GM06990 (cell line): ENCODE measurements around the gene BAHCC1.

Source experiments
- DNase-seq: peaks from one replicate; pipeline ENCODE4 v3.0.0-alpha.2; 2011; ENCODE audit not compliant: insufficient read length; ENCODE audit errors: extremely low read depth
- H3K27me3 ChIP-seq: replicated peaks from 2 replicates; pipeline ENCODE4 v1.6.0; 2011; ENCODE audit warnings: low read length; ENCODE audit not compliant: control insufficient read depth, insufficient read depth
- H3K36me3 ChIP-seq: 2 replicates; pipeline ENCODE4 v1.5.1; 2011; ENCODE audit warnings: low read length; ENCODE audit not compliant: control insufficient read depth, insufficient read depth
- H3K4me3 ChIP-seq: replicated peaks from 2 replicates; pipeline ENCODE4 v1.5.1; 2011; ENCODE audit warnings: low read depth, mild to moderate bottlenecking, control low read depth, low read length
- TF ChIP-seq, protein P1 (sequence below): IDR thresholded peaks from 2 replicates; pipeline ENCODE4 v1.5.1; 2011; ENCODE audit warnings: low read length, control low read depth, mild to moderate bottlenecking, inconsistent platforms; ENCODE audit not compliant: insufficient read depth, poor library complexity, severe bottlenecking

BAHCC1 gene

DNA sequence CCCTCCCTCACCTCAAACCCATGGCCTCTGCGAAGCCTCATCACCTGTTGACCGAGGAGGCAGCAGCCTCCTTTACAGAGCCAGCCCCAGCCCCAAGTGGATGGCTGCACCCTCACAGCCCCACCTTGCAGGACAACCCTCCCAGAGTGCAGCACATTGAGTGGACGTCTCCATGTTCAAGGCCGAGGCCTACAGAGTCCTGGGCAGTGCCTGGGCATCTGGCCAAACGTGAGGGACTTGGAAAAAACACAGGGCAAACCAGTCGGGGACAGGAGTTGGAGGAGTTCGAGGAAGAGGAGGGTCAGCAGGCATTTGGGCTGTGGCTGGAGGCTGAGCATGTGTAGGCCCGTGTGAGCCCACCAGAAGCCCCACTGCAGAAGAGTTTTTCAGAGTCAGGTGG, 77.8 kb downstream of the BAHCC1 start:
- Histone ChIP-seq H3K4me3 (no peak overlapping the region), H3K27me3 (no peaks in the 10 kb centered on the region; the same call in 1 of the 2 replicates), H3K36me3 (no peaks in the 10 kb centered on the region)
- DNase-seq = no peak
- TF ChIP-seq, protein P1, sequence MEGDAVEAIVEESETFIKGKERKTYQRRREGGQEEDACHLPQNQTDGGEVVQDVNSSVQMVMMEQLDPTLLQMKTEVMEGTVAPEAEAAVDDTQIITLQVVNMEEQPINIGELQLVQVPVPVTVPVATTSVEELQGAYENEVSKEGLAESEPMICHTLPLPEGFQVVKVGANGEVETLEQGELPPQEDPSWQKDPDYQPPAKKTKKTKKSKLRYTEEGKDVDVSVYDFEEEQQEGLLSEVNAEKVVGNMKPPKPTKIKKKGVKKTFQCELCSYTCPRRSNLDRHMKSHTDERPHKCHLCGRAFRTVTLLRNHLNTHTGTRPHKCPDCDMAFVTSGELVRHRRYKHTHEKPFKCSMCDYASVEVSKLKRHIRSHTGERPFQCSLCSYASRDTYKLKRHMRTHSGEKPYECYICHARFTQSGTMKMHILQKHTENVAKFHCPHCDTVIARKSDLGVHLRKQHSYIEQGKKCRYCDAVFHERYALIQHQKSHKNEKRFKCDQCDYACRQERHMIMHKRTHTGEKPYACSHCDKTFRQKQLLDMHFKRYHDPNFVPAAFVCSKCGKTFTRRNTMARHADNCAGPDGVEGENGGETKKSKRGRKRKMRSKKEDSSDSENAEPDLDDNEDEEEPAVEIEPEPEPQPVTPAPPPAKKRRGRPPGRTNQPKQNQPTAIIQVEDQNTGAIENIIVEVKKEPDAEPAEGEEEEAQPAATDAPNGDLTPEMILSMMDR = no peak

DNA sequence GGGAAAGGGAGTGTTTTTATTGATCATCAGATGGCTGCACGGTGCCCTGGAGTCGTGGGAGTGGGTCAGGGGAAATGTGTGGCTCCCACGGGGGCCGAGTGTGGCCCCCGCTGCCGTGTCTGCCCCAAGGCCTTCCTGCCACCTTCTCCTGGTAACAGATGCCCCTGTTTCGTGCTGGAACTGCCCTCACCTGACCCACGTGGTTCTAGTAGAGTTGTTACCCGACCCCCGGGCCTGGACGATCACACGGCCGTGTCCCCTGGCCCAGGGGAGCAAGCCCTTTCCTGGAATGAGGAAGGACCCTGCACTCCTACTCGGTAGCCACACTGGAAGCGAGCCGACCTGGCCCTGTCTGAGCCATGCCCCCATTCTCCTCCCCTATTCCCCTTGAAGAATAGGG, 79.7 kb downstream of the BAHCC1 start:
- TF ChIP-seq, protein P1 = no peak
- Histone ChIP-seq H3K27me3 (no peaks in the 10 kb centered on the region; the same call in 1 of the 2 replicates), H3K36me3 (no peaks in the 10 kb centered on the region), H3K4me3 (no peak overlapping the region)
- no peak for DNase-seq

DNA sequence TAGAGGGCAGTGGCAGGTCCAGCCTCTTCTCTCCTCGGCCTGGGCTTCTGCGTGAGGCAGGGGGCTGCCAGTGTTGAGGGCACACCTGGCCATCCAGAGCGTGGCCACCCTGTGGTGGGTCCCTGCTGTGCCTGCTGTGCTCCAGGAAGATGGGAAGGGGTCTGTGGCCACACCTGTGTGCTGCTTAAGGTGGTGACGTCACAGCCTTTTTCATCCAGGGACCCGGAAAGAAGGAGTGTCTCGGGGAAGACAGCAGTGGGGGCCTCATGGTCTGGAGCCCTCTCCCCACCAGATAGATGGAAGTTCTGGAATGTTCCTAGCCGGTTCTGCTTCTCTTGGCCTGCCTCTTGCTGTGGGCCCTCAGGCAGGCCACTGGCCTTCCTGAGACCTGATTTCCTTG, 80.8 kb downstream of the BAHCC1 start:
- TF ChIP-seq, protein P1 = no peak
- DNase-seq = no peak
- Histone ChIP-seq H3K4me3 (no peak overlapping the region), H3K27me3 (no peaks in the 10 kb centered on the region; the same call in 1 of the 2 replicates), H3K36me3 (no peaks in the 10 kb centered on the region)

DNA sequence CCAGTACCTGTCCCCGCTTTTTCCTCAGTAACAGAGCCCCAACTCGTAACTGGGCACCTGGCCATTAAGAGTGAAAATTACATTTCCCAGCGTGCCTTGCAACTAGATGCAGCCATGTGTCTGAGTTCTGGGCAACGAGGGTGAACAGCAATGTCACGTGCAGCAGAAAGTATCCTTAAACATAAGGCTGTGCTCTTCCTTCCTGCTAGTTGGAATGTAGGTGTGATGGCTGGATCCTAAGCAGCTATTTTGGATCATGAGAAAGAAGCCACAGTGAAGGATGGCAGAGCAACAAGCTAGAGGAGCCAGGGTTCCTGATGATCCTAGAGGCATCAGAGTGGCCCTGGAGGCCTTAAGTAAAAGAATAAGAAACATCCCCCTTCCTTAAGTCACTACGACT, 81.4 kb downstream of the BAHCC1 start:
- Histone ChIP-seq H3K27me3 (no peaks in the 10 kb centered on the region; the same call in 1 of the 2 replicates), H3K4me3 (no peak overlapping the region), H3K36me3 (no peaks in the 10 kb centered on the region)
- TF ChIP-seq, protein P1 = no peak
- DNase-seq = no peak

DNA sequence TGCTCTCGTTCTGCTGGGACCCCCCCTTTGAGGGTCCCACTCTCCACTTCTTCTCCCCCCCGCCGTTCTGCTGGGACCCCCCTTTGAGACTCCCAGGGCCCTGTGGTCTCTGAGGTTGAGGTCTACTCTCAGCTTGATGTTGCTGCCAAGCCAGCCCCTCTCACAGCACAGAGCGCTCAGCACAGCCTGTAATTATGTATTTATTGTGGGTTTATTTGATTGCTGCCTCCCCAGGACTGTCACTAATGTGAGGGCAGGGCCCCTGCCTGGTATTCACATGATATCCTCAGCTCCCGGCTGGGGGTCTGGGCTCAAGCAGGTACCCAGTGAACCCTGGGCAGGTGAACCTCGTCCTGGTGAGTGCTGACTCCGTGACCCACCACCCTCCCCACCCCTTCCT, 81.9 kb downstream of the BAHCC1 start:
- no peak for DNase-seq
- no peaks in the 10 kb centered on the region for H3K36me3 ChIP-seq
- TF ChIP-seq, protein P1 = no peak
- no peaks in the 10 kb centered on the region; the same call in 1 of the 2 replicates for H3K27me3 ChIP-seq
- H3K4me3 ChIP-seq = no peak overlapping the region

DNA sequence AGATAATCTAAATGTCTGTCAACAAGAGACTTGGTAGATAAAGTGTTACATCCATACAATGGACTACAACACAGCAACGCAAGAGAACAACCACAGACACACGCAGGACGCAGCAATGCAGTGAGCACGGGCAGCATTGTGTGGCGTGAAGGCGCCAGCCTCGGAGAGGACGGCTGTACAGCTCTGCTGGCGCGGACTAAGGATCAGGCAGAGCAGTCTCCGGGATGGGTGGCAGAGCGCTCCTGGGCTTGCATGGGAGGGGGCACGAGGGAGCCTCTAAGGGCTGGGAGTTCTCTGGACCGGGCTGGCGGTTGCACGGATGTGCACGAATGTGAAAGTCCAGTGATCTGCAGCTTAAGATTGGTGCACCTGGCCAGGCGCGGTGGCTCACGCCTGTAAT, 82.9 kb downstream of the BAHCC1 start:
- TF ChIP-seq, protein P1 = no peak
- H3K27me3 ChIP-seq = peaks cover 2% of the 10 kb centered on the region; the same call in 1 of the 2 replicates
- DNase-seq = no peak
- no peak overlapping the region for H3K4me3 ChIP-seq
- H3K36me3 ChIP-seq = no peaks in the 10 kb centered on the region
